T-cell (primary cell): ENCODE results near the gene CRIP1. TPM values are rescaled to one million over a fixed set of nuclear protein-coding genes. Genes with fewer than 3 reads are reported as not detected.

Source experiments
- ATAC-seq, 4 experiments: fragments of 200-7000 bp in 3 of 4; fragments of 150-1000 bp in 1 of 4; cut with Tn5 transposase; replicated peaks in 1 of 4; 1 replicate in 3 of 4; 2 replicates in 1 of 4; pipeline ENCODE4 v1.10.0; 2021; ENCODE audit warnings: moderate library complexity in 3 of 4, mild to moderate bottlenecking in 2 of 4, moderate number of reproducible peaks in 1 of 4
- CTCF ChIA-PET, 2 donors: fragments of 300-600 bp; sonication (Branson Sonifier 250); formaldehyde crosslinking; loops; one replicate each; lab custom pipeline; 2022; ENCODE audit warnings: antibody characterized with exemption in 2 of 2; lab: Charles Lee
- POLR2A ChIA-PET, 2 donors: fragments of 300-600 bp; sonication (Branson Sonifier 250); formaldehyde crosslinking; loops; one replicate each; lab custom pipeline; 2022; ENCODE audit warnings: antibody characterized with exemption in 2 of 2; lab: Charles Lee
- DNase-seq, 35 experiments: peaks; one replicate each; pipeline versions ENCODE4 v3.0.0 to v3.0.0-alpha.2; 2013 to 2023
- H3K27ac ChIP-seq: one replicate; pipeline ENCODE4 v1.5.1; 2013; ENCODE audit warnings: low read length
- H3K27me3 ChIP-seq, 2 experiments: replicated peaks in 1 of 2; 1 replicate in 1 of 2; 2 replicates in 1 of 2; pipeline versions ENCODE4 v1.6.1 to v1.7.0; 2013; ENCODE audit warnings: low read length in 1 of 2, mixed read lengths in 1 of 2; ENCODE audit not compliant: control insufficient read depth in 2 of 2, insufficient read depth in 2 of 2; ENCODE audit errors: extremely low read depth in 1 of 2
- H3K36me3 ChIP-seq, 2 donors: 1 replicate in 1 of 2; 2 replicates in 1 of 2; pipeline versions ENCODE4 v1.6.1 to v1.7.0; 2013; ENCODE audit warnings: low read length in 1 of 2; ENCODE audit not compliant: control insufficient read depth in 2 of 2, insufficient read depth in 1 of 2; ENCODE audit errors: extremely low read depth in 1 of 2
- H3K4me1 ChIP-seq, 2 experiments: 1 replicate in 1 of 2; 2 replicates in 1 of 2; pipeline versions ENCODE4 v1.6.1 to v1.7.0; 2013; ENCODE audit warnings: low read length in 2 of 2, mixed read lengths in 1 of 2; ENCODE audit not compliant: insufficient read depth in 2 of 2, control insufficient read depth in 1 of 2; ENCODE audit errors: extremely low read depth in 1 of 2
- H3K4me3 ChIP-seq, 2 donors: 1 replicate in 1 of 2; 2 replicates in 1 of 2; pipeline versions ENCODE4 v1.5.1 to v1.7.0; 2013; ENCODE audit warnings: mild to moderate bottlenecking in 2 of 2, low read length in 1 of 2, moderate library complexity in 1 of 2; ENCODE audit not compliant: control insufficient read depth in 1 of 2; ENCODE audit errors: extremely low read depth in 1 of 2
- H3K9me3 ChIP-seq: 2 replicates; pipeline ENCODE4 v1.7.0; 2013
- H3K27ac Mint-ChIP-seq, 2 donors: one replicate each; pipeline ENCODE4 v1.8.0; 2020 to 2021; ENCODE audit warnings: mild to moderate bottlenecking in 2 of 2, mixed read lengths in 2 of 2
- H3K27me3 Mint-ChIP-seq, 2 donors: one replicate each; pipeline ENCODE4 v1.8.0; 2021 to 2022; ENCODE audit warnings: mixed read lengths in 2 of 2
- H3K36me3 Mint-ChIP-seq: one replicate; pipeline ENCODE4 v1.8.0; 2021; ENCODE audit warnings: mixed read lengths
- H3K4me1 Mint-ChIP-seq, 3 donors: one replicate each; pipeline ENCODE4 v1.8.0; 2020 to 2022; ENCODE audit warnings: mixed read lengths in 3 of 3, mild to moderate bottlenecking in 1 of 3
- H3K4me3 Mint-ChIP-seq, 3 donors: one replicate each; pipeline ENCODE4 v1.8.0; 2020 to 2022; ENCODE audit warnings: mild to moderate bottlenecking in 3 of 3, mixed read lengths in 3 of 3, moderate library complexity in 3 of 3
- H3K9me3 Mint-ChIP-seq, 3 donors: one replicate each; pipeline ENCODE4 v1.8.0; 2020 to 2022; ENCODE audit warnings: mixed read lengths in 3 of 3
- WGBS: methylation state at CpG from one replicate; pipeline ENCODE4 v1.1.5; 2013; ENCODE audit warnings: missing lambda C conversion rate; ENCODE audit not compliant: insufficient coverage; 5-methylcytosine and 5-hydroxymethylcytosine counted together
- total RNA-seq, 35 experiments: library from RNA in 6 of 35; stranded (reverse) in 6 of 35; fragments of 120-200 nt in 1 of 35; gene quantifications; one replicate each; pipeline versions ENCODE4 v1.2.1 to v1.2.4 and lab custom pipeline; 2013 to 2026

Gene CRIP1
- total RNA-seq, 5 donors from 2014 or later (not counting 1 experiment from before 2014, with no cell fraction given), result 224 to 477 (median 329) TPM

DNA sequence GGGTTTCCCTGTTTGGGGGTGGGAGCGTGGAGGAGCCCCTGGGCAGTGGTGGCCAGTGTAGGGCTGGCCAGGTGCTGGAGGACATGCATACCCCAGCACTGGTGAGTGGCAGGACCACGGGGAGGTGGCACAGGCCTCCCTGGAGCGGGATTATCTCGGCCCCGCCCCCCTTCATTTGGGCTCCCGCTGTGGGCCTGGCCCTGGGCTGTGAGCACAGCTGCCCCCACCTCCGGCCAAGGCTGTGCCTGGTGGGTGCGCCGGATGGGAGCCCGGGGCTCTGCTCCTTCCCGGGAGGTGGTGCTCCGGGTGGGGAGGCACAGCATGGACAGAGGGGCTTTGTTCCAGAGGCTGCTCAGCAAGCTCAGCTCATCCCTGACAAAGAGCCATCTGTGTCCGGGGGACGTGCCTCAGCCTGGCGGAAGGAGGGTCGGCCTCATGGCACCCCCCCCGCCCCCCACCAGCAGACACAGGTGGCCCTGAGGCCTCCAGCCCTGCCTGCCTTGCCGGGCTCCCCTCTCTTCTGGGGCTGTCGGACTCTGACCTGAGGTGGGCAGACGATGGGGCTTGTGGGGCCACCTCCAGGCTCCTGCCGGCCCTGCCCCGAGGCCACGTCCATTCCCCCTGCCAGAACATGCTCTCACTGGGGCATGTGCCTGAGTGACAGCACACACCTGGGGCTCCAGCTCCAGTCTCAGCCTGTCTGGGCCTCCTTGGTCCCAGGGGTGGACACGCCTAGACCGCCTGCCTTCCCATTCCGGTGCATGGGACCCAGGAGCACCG, 12.8 kb downstream of the CRIP1 start:
- 91% methylated on average over 18 of the region's 27 CpGs for WGBS

DNA sequence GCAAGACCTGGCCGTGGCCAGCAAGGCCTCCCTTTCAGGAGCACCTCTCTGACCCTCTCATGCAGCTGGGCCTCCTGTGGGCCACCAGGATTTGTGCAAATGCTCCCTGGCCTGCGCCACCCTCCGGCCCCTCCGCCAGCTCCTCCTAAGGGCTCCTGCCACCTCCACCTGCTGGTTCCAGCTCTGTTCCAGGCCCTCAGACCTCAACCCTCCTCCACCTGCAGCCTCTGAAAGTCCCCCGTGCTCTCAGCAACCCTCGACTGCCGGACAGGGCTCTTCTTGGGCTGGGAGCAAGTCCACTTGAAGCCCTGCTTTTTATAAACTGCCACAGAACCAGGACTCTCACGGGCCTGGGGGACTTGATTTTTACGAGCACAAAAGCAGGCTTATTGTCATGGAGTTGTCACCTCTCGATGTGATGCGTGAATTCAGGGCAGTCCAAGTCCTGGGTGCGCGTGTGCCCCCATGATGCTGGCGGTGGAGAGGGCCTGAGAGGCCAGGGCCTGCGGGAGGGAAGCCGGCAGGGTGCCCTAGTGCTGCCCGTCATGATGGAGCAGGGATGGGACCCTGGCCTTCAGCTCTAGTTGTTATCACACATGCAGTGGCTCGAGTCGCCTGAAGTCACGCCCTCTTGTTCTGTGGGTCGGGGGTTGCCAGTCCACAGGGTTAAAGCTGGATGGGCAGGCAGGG, 13.5 kb downstream of the CRIP1 start:
- POLR2A ChIA-PET, result no interaction called here

More for the DNA sequence above, 12.8 kb downstream of the CRIP1 start:
- Histone ChIP-seq H3K27me3 (no peaks in the 10 kb centered on the region), H3K27ac (no peak overlapping the region), H3K9me3 (no peaks in the 10 kb centered on the region), H3K4me1 (no peaks in the 10 kb centered on the region), H3K4me3 (no peak overlapping the region), H3K36me3 (no peaks in the 10 kb centered on the region)
- ChIA-PET CTCF (no interaction called here), POLR2A (no interaction called here)
- H3K9me3 Mint-ChIP-seq, result no peaks in the 10 kb centered on the region
- ATAC-seq (peak in 1 of 4 experiments; percentile 9), DNase-seq (peak in 1 of 35 experiments; percentile 12)
- H3K27me3 Mint-ChIP-seq, result peaks cover 3% of the 10 kb centered on the region in 2 donors
- H3K27ac Mint-ChIP-seq, result no peak overlapping the region
- H3K4me3 Mint-ChIP-seq, result no peak overlapping the region
- no peaks in the 10 kb centered on the region for H3K4me1 Mint-ChIP-seq
- no peaks in the 10 kb centered on the region for H3K36me3 Mint-ChIP-seq

GRCh38 chr14:105500726-105501101, 14.0 kb downstream of the CRIP1 start:
- no peaks in the 10 kb centered on the region for H3K9me3 Mint-ChIP-seq
- Histone ChIP-seq H3K4me1 (no peaks in the 10 kb centered on the region), H3K9me3 (no peaks in the 10 kb centered on the region), H3K27me3 (no peaks in the 10 kb centered on the region), H3K36me3 (no peaks in the 10 kb centered on the region), H3K27ac (no peak overlapping the region), H3K4me3 (no peak overlapping the region)
- H3K36me3 Mint-ChIP-seq, result no peaks in the 10 kb centered on the region
- H3K27ac Mint-ChIP-seq, result no peak overlapping the region
- H3K4me3 Mint-ChIP-seq, result no peak overlapping the region
- peaks cover 3% of the 10 kb centered on the region in 2 donors for H3K27me3 Mint-ChIP-seq
- DNase-seq (peak in 1 of 35 experiments; percentile 6), ATAC-seq (no peak)
- ChIA-PET CTCF (no interaction called here), POLR2A (no interaction called here)
- WGBS, result 58% methylated on average over 7 of the region's 10 CpGs
- no peaks in the 10 kb centered on the region for H3K4me1 Mint-ChIP-seq

More for the DNA sequence above, 13.5 kb downstream of the CRIP1 start:
- H3K27ac ChIP-seq, result no peak overlapping the region
- WGBS, result 93% methylated on average over 19 of the region's 21 CpGs
- H3K36me3 ChIP-seq, result no peaks in the 10 kb centered on the region
- H3K27me3 ChIP-seq, result no peaks in the 10 kb centered on the region
- Mint-ChIP-seq H3K36me3 (no peaks in the 10 kb centered on the region), H3K4me3 (no peak overlapping the region), H3K4me1 (no peaks in the 10 kb centered on the region), H3K27ac (no peak overlapping the region), H3K27me3 (peaks cover 3% of the 10 kb centered on the region in 2 donors), H3K9me3 (no peaks in the 10 kb centered on the region)
- H3K4me1 ChIP-seq, result no peaks in the 10 kb centered on the region
- no peak overlapping the region for H3K4me3 ChIP-seq
- CTCF ChIA-PET, result no interaction called here
- ATAC-seq (no peak), DNase-seq (peak in 2 of 35 experiments; percentile 12 to 16)
- no peaks in the 10 kb centered on the region for H3K9me3 ChIP-seq

DNA sequence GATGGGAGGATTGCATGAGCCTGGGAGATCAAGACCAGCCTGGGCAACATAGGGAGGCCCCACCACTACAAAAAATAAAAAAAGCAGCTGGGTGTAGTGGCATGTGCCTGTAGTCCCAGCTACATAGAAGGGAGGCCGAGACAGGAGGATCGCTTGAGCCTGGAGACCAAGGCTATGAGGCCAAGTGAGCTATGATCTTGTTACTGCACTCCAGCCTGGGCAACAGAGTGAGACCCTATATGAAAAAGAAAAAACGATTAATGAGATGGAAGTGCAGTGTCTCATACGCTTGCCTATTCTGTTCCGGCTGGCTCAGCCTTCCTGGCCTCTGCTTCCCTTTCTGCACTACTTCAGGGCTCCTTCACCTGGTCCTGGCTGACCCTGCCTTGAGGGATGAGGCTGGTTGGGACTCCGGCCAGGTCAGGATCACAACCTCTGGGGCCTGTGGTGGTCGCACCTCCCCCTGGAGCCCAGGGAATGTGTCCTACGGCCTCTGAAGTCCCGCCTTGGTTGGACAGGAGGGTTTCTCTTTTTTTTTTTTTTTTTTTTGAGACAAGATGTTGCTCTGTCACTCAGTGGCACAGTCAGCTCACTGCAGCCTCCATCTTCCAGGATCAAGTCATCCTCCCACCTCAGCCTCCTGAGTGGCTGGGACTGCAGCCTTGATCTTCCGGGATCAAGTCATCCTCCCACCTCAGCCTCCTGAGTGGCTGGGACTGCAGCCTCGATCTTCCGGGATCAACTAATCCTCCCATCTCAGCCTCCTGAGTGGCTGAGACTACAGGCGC, 15.0 kb downstream of the CRIP1 start:
- Mint-ChIP-seq H3K27me3 (peaks cover 3% of the 10 kb centered on the region in 2 donors), H3K4me3 (no peak overlapping the region), H3K36me3 (no peaks in the 10 kb centered on the region), H3K9me3 (no peaks in the 10 kb centered on the region), H3K4me1 (no peaks in the 10 kb centered on the region), H3K27ac (no peak overlapping the region)
- Histone ChIP-seq H3K27me3 (no peaks in the 10 kb centered on the region), H3K4me3 (no peak overlapping the region), H3K4me1 (no peaks in the 10 kb centered on the region), H3K36me3 (no peaks in the 10 kb centered on the region), H3K27ac (no peak overlapping the region), H3K9me3 (no peaks in the 10 kb centered on the region)
- ChIA-PET POLR2A (no interaction called here), CTCF (no interaction called here)
- ATAC-seq, result no peak
- 81% methylated on average over 5 of the region's 13 CpGs for WGBS
- peak in 1 of 35 experiments; percentile 9 for DNase-seq

DNA sequence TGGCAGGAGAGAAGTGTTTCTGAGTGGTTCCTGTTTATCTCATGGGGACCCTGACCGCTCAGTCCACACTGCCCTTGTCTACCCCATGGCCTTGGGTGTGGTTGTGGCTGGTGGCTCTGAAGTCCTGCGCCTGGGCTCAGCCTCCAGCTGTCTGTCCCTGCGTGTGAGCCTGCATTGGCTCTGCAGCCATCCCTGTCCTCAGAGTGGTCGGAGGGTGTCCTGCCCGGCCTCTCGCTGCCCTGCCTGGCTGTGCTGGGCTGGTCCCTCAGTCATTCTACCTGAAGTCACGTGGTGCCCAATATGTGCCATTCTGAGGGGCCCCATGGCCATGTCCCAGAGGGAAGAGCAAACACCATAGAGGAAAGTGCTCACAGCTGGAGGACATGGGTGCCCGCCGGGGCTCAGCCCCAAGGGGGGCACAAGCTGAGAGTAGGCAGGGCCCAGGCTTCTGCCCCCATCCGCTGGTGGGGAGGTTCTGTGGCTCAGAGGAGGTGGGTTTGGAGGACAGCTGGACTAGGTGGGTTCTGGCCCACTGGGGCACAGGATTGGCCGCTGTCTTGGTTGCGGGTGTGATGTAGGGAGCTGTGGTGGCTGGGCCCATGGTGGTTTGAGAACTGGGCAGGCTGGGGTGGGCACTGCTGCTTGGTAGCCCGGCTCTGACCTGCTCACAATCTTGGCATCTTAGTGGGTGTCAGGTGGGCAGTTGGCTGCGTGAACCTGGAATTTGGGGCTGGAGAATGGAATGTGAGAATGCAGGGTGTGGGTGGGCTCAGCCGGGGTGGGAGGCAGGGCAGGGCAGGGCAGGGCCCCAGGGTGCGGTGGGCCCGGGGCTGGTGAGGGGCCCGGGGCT, 16.0 kb downstream of the CRIP1 start:
- no peak overlapping the region for H3K27ac Mint-ChIP-seq
- CTCF ChIA-PET, result no interaction called here
- POLR2A ChIA-PET, result no interaction called here
- peaks cover 0 to 4% of the 10 kb centered on the region in 2 experiments for H3K27me3 ChIP-seq
- H3K27me3 Mint-ChIP-seq, result peaks cover 5 to 6% of the 10 kb centered on the region in 2 donors
- peak overlapping the region in 1 of 3 donors; percentile 54 for H3K4me3 Mint-ChIP-seq
- no peaks in the 10 kb centered on the region for H3K4me1 ChIP-seq
- 89% methylated on average over 18 of the region's 18 CpGs for WGBS
- H3K36me3 ChIP-seq, result no peaks in the 10 kb centered on the region
- H3K9me3 Mint-ChIP-seq, result no peaks in the 10 kb centered on the region
- H3K4me1 Mint-ChIP-seq, result no peaks in the 10 kb centered on the region
- H3K27ac ChIP-seq, result no peak overlapping the region
- no peaks in the 10 kb centered on the region for H3K9me3 ChIP-seq
- ATAC-seq (no peak), DNase-seq (peak in 1 of 35 experiments; percentile 6)
- H3K36me3 Mint-ChIP-seq, result no peaks in the 10 kb centered on the region
- no peak overlapping the region for H3K4me3 ChIP-seq
